Measurements from ENCODE around the gene TMEM168. TPM values are rescaled to one million over a fixed set of nuclear protein-coding genes. Genes with fewer than 3 reads are reported as not detected.
"Not testable (repeated sequence)": the region's sequence is repeated elsewhere in the genome, so short reads cannot be mapped to it uniquely, and the experiment has no call there.

TMEM168 gene
- total RNA-seq, 1 donor from 2014 or later, result 35.1 TPM

- H3K4me1 Mint-ChIP-seq, result peaks cover 21% of the 10 kb centered on the region
- no peak overlapping the region for H3K27ac Mint-ChIP-seq
- no peak for DNase-seq (ENCODE audit: low spot score in 2 of 2, unreplicated experiment in 2 of 2)
- peaks cover 16% of the 10 kb centered on the region for H3K9me3 Mint-ChIP-seq
- TF ChIP-seq CTCF (IDR thresholded peaks at IDR 0.05; ENCODE audit: unreplicated experiment), result no peak
- peaks cover 6% of the 10 kb centered on the region for H3K36me3 Mint-ChIP-seq
- H3K27me3 Mint-ChIP-seq (ENCODE audit: low read depth), result no peaks in the 10 kb centered on the region
- H3K4me3 Mint-ChIP-seq, result no peak overlapping the region
These were observed 49.5 kb downstream of the TMEM168 start for GRCh38 chr7:112740667-112741066.

GRCh38 chr7:112739436-112740180, 50.6 kb downstream of the TMEM168 start:
- no peaks in the 10 kb centered on the region for H3K27me3 Mint-ChIP-seq (ENCODE audit: low read depth)
- peaks cover 15% of the 10 kb centered on the region for H3K4me1 Mint-ChIP-seq
- peaks cover 6% of the 10 kb centered on the region for H3K36me3 Mint-ChIP-seq
- H3K4me3 Mint-ChIP-seq, result no peak overlapping the region
- TF ChIP-seq CTCF (IDR thresholded peaks at IDR 0.05; ENCODE audit: unreplicated experiment), result no peak
- H3K9me3 Mint-ChIP-seq, result peaks cover 24% of the 10 kb centered on the region
- no peak for DNase-seq (ENCODE audit: low spot score in 2 of 2, unreplicated experiment in 2 of 2)
- H3K27ac Mint-ChIP-seq, result no peak overlapping the region

GRCh38 chr7:112735261-112735660, 54.9 kb downstream of the TMEM168 start:
- Mint-ChIP-seq H3K4me3 (no peak overlapping the region), H3K36me3 (peaks cover 8% of the 10 kb centered on the region), H3K27ac (no peak overlapping the region), H3K27me3 (ENCODE audit: low read depth) (no peaks in the 10 kb centered on the region), H3K4me1 (no peaks in the 10 kb centered on the region), H3K9me3 (peaks cover 46% of the 10 kb centered on the region)
- no peak for DNase-seq (ENCODE audit: low spot score in 2 of 2, unreplicated experiment in 2 of 2)
- TF ChIP-seq CTCF (IDR thresholded peaks at IDR 0.05; ENCODE audit: unreplicated experiment), result no peak

GRCh38 chr7:112731324-112731723, 58.9 kb downstream of the TMEM168 start:
- H3K9me3 Mint-ChIP-seq, result peaks cover 59% of the 10 kb centered on the region
- peaks cover 13% of the 10 kb centered on the region for H3K36me3 Mint-ChIP-seq
- not testable (repeated sequence) for H3K4me1 Mint-ChIP-seq; DNase-seq (ENCODE audit: low spot score in 2 of 2, unreplicated experiment in 2 of 2); H3K27ac Mint-ChIP-seq; H3K27me3 Mint-ChIP-seq (ENCODE audit: low read depth); H3K4me3 Mint-ChIP-seq

- peaks cover 9% of the 10 kb centered on the region for H3K36me3 Mint-ChIP-seq
- H3K27ac Mint-ChIP-seq, result no peak overlapping the region
- DNase-seq (ENCODE audit: low spot score in 2 of 2, unreplicated experiment in 2 of 2), result no peak
- peaks cover 34% of the 10 kb centered on the region for H3K9me3 Mint-ChIP-seq
- TF ChIP-seq CTCF (IDR thresholded peaks at IDR 0.05; ENCODE audit: unreplicated experiment), result no peak
- no peaks in the 10 kb centered on the region for H3K27me3 Mint-ChIP-seq (ENCODE audit: low read depth)
- no peaks in the 10 kb centered on the region for H3K4me1 Mint-ChIP-seq
- H3K4me3 Mint-ChIP-seq, result no peak overlapping the region
These were observed 64.1 kb downstream of the TMEM168 start for GRCh38 chr7:112726076-112726475.

GRCh38 chr7:112723416-112723815, 66.8 kb downstream of the TMEM168 start:
- no peaks in the 10 kb centered on the region for H3K4me1 Mint-ChIP-seq
- DNase-seq (ENCODE audit: low spot score in 2 of 2, unreplicated experiment in 2 of 2), result no peak
- peaks cover 16% of the 10 kb centered on the region for H3K9me3 Mint-ChIP-seq
- no peak overlapping the region for H3K4me3 Mint-ChIP-seq
- no peaks in the 10 kb centered on the region for H3K36me3 Mint-ChIP-seq
- no peaks in the 10 kb centered on the region for H3K27me3 Mint-ChIP-seq (ENCODE audit: low read depth)
- no peak for TF ChIP-seq CTCF (IDR thresholded peaks at IDR 0.05; ENCODE audit: unreplicated experiment)
- H3K27ac Mint-ChIP-seq, result no peak overlapping the region
